ENCODE results near the gene DGKE. TPM values are rescaled to one million over a fixed set of nuclear protein-coding genes. Genes with fewer than 3 reads are reported as not detected.

Gene DGKE
- polyA plus RNA-seq, 5 donors, result 7.5 to 14.4 (median 12.1) TPM

DNA sequence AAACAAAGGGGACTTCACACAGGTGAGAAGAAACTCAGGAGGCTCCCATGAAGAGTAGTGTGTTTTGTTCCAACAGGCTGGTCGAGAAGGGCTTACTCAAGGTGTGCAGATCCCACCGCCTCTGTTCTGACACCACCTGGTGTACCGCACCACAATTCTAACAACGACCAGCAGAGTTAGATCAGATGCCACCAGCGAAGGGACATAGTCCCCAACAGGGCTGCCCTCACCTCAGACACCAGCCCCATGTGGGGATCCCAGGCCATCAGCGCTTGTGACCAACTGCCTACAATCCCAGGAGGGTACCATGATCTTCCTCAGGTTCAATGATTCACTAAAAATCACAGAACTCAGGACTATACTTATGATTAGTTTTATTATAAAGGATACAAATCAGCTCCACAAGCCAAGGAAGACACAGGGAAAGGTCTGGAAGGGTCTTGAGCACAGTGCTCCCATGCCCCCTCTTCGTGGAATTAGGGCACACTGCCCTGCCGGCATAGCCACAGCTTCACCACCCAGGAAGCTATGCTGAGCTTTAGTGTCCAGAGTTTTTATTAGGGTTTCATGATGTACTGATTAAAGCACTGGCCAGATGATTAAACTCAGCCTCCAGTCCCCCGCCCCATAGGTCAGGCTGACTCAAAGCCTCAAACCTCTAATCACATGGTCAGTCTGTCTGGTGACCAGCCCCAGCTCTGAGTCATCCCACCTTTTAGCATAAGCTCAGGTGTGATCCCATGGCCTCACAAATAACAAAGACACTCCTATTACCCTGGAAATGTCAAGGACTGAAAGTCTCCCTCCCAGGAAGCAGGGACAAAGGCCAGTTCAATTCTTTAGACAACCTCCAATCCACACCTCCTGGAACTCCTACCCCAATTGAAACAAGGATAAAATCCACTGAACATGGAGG, 53.9 kb downstream of the DGKE start:
- no peak for DNase-seq

DNA sequence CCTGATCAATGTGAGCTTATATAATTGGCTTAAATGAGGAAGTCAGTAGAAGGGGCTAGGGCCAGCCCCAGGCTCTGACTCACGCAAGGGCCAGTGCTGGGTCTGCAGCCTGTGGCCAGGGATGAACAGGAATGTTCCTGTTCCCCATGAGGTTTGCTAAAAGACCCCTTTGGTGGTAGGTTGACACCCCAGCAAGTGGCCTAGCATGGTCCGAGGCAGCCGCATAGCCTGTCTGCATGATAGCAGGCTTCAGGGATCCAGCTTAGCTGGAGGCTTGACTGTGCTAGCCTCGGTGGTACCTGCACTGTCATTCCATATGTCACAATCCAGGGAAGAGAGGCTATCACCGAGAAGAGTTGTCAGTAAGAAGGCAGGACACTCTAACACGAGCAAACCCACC, 56.4 kb downstream of the DGKE start:
- no peak for DNase-seq

DNA sequence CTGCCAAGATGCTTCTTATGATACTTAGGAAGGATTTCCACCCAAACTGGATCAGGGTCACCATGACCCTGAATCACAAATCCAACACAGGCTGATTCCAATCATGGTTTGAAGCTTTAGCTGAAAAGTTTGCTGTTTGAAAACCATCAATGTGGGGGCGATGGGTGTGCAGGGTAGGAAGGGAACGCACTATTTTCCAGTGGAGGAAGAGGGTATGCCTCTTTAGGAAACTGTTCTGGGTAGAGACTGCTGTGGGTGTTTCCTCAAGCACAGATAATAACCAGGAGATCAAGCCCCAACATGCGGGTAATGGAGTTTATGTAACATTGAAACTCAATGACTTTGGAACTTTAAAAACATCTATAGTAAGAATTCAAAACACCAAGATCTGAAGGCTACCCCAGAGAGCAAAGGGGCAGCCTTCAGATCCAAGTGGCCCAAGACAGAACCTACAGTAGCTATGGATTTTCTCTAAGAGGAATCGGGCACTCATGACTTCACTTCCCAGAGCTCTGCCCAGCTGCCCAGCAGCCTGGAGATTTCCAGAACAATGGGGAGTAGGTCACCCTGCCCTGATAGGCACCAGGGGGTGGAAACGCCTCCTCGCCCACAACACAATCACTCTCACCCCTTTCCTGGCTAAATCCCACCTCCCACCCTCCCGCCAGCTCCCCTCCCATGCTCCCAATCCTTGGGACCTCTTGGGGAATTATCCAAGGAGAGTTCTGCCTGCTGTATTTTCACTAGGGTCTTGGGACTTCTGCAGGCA, 57.1 kb downstream of the DGKE start:
- DNase-seq, result no peak

DNA sequence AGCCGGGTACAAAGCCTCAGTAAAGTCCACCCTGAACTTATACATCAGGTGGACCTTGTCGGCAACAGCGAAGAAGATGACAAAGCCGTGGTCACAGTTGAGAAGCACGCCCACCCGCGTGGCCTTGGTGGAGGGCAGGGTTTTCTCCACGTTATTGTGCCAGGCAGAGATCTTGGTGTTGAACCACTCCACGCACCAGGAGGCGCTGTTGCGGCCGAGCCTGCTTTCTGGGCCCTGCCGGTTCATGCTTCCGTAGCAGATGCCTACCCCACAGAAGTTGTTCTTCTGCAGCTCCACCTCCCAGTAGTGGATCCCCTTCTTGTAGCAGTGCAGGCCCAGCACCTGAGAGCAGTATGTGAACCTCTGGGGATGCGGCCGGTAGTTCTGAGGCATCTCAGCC, 57.8 kb downstream of the DGKE start:
- DNase-seq, result no peak

DNA sequence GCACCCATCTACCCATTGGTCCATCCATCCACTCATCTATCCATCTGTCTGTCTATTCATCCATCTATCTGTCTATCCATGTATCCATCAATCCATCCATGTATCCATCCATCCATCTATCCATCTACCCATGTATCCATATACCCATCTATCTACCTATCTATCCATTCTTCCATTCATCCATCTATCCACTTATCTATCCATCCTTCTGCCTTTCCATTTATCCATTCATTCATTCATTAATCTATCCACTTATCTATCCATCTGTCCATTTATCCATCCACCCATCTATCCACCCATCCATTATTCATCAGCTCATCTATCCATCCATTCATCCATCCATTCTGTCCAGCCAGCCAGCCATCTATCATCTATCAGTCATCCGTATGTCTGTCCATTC, 58.4 kb downstream of the DGKE start:
- DNase-seq, result no peak

DNA sequence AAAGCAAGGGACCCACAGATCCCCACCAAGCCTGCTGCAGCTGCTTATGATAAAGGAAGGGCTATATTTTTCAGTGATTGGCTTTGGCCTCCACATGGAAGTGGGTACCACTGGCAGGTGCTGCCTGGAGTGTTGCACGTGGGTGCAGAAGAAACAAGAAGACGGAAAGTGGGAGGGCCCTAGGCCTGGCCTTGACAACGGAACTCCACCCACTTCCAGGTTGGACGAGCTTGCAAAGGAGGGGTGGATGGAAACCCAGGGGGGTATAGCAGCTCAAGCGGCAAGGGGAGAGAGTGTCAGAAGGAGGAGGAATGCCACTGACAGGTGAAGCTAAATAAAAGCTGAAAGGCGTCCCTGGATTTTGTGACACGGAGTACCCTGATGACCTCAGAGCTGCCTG, 59.6 kb downstream of the DGKE start:
- DNase-seq, result no peak

DNA sequence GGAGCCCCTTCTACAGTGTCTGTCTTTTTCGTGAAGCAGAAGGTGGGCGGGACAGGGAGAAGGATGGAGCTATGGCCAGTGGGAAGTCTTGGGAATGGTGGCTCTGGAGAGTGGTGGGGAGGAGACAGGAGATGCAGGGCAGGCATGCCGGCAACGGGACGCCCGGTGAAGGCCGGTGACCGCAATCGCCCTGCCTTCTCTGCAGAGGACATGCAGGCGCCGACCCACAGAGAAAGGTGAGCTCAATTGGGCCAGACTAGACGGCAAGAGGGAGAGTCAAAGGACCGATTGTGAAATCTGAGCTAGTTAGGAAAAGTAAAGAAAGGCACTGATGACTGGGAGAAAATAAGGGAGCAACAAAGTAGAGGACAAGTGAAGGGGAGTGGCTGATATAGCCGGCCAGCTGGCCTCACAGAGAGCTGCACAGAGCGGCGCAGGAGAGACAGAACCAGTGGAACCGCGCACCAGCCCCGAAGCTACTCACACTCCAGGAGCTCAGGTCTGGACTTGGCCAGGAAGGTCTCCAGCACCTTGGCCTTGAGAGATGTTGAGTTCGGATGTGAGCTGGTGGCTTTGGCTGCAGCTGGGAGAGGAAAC, 61.0 kb downstream of the DGKE start:
- DNase-seq, result no peak

DNA sequence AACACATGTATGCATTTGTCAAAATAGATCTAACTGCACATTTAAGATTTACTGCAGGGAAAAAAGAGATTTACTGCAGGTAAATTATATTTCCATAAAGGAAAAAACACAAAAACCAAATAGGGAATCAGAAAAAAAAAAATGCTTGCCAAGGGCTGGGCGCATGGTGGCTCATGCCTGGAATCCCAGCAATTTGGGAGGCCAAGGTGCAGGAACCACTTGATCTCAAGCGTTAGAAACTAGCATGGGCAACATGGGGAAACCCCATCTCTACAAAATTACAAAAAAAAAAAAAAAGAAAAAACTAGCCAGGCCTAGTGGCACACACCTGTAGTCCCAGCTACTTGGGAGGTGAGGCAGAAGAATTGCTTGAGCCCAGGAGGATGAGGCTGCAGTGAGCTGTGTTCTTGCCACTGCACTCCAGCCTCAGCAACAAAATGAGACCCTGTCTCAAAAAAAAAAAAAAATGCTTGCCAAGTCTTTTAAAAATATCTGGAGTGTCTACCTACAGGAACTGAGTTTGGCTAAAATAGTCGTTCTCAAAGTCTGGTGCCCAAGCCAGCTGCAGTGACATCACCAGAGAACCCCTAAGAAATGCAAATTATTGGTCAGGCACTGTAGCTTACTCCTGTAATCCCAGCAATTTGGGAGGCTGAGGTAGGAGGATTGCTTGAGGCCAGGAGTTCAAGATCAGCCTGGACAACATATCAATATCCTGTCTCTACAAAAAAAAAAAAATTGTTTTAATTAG, 62.4 kb downstream of the DGKE start:
- no peak for DNase-seq

DNA sequence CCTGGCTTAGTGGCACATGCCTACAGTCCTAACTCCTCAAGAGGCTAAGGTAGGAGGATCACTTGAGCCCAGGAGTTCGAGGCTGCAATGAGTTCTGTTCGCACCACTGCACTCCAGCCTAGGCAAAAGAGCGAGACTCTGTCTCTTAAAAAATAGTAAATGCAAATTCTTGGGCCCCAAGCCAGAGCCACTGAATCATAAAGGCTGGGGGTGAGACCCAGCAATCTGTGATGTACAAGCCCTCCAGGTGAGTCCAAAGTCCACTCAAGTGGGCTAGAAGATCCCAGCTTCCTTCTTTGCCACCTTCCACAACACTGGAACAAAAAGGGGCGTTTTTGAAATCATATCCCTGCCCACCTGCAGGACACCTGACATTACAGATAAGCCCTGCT, 63.0 kb downstream of the DGKE start:
- DNase-seq, result no peak

DNA sequence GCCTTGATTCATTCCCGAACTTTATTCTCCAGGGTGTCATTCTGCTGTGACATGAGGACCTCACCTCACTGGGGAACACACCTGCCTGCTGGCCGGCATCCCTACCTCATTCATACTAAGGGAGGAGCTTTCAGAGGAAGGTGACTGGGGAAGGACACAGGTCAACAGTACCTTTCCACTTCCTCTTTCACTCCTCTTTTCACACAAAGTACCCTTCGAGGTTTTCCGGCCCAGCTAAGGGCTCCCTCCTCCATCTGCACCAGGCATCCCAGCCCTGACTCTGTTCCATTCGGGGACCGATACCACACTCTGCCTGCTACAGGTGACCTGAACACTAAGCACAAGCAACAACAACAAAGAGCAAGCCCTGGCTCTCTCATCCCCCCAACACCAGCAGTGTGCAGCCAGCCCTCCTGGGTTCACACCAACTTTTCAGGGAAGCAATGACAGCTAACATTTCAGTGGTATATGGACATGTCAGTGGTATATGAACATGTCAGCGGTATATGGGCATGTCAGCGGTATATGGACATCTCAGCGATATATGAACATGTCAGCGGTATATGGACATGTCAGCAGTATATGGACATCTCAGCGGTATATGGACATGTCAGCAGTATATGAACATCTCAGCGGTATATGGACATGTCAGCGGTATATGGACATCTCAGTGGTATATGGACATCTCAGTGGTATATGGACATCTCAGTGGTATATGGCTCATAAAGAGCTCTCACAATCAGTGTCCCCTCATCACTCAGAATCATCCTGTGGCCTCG, 63.9 kb downstream of the DGKE start:
- no peak for DNase-seq

DNA sequence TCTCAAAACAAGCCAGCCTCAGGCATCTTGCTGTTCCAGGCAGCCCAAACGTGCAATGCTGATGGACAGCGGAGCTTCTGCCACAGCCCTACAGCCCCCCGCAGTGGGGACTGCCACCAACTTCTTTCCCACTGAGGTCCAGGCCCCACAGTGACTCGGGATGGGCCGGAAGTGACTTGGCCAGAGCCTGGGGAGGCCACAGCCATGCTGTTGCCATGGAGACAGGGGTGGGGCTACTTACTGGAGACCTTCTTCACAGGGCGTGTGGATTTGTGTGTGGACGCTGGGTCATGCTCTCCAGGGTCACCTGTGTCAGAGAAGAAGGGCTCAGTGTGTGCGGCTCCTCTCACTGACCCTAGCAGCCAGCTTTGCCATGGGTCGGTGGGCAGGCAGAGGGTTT, 64.9 kb downstream of the DGKE start:
- no peak for DNase-seq

DNA sequence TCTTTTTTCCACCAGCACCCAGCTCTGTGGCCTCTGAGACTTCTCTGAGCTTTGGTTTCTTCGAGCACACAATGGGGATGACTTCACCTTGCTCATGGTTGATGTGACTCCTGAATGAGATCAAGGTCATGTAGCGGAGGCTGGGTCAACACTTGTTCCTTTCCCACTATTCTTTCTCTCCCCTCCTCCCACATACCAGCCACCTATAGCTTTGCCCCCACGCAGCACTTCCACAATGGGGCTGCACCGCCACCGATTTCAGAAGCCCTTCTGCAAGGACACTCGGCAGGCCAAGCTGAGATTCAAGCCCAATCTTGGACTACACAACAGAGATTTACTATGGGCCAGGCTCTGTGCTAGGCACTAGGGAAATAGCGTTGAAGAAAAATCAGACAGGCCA, 65.5 kb downstream of the DGKE start:
- DNase-seq, result no peak

DNA sequence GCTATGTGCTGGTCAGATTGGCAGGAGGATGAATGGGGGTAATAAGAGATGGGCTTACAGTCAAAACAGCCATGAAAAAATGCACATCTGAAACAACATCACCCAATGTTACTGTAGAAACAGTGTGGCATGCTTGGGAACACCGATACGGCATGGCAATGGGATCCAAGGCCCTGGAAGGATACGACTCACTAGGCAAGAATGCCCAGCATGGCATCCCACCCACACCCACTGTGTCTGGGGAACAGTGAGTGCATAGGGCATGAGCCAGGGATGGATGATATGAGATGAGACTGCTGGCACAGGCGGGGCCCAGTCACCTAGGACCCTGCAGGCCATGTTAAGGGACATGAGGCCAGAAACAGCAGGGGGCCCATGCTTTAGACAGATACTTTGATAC, 68.4 kb downstream of the DGKE start:
- DNase-seq, result no peak

DNA sequence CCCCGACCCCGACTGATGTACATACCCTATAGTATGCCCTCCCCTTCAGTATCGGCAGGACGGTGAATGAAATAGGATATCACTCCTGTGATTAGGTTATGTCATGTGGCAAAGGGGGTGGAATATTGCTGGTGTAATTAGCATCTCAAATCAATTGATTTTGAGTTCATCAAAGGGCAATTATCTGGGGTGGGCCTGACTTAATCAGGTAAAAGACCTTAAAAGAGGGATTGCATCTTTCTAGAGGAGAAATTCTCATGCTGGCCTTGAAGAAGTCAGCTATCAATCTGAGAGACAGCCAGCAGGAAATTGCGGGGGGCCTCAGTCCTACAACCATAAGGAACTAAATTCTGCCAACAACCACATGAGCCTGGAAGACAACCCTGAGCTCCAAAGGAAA, 69.6 kb downstream of the DGKE start:
- DNase-seq, result no peak

DNA sequence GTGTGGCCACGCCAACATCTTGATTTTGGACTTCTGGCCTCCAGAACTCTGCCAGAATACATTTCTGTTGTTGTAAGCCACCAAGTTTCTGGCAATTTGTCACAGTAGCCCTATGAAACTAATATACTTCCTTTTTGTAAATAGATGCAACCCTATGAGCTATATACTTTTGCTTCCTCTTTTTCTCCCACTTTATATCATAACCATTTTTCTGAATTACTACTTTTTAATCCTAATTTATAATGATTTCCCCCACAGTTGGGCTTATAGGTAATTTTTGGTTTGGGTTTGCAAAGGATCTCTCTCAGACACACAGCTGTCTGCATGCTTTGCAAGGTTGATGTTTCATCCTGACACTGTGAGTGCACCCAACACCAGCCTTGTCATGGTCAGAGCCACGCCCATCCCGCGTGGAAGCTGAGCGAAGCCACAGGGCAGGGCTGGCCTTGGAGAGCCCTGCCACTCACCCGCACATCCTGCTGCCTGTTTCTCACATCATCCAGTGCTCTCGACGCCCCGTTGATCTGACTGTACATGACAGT, 74.1 kb downstream of the DGKE start:
- no peak for DNase-seq

DNA sequence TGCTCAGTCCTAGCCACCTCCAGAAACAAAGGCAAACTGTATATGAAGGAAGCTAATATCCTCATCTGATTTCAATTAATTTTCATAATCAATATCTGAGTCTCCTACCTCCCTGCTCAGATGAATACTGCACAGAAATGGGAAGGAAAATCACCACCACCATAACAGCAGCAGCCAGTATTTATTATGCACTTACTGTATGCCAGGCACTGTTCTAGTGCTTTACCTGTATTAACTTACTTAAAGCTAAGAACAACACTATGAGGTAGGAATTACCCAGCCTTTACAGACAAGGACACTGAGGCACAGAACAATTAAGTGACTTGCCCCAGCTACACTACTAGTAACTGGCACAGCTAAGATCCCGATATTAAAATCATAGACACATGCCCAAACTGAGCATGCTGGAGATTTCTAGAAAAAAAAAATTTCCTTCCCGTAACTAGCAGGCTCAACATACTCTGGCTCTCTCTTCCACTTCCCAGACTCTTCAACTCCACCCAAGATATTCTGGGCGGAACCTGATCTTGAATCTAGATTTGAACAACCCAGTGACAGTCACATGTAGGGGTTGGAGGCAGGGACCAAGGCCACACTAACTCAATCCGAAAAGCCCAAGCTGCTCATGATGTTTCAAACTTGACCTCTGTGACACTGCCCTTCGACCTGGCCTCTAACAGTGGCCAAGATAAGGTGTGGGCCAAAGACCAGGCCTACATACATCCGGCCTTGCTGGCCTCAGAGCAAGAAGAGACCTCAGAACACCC, 76.0 kb downstream of the DGKE start:
- no peak for DNase-seq

DNA sequence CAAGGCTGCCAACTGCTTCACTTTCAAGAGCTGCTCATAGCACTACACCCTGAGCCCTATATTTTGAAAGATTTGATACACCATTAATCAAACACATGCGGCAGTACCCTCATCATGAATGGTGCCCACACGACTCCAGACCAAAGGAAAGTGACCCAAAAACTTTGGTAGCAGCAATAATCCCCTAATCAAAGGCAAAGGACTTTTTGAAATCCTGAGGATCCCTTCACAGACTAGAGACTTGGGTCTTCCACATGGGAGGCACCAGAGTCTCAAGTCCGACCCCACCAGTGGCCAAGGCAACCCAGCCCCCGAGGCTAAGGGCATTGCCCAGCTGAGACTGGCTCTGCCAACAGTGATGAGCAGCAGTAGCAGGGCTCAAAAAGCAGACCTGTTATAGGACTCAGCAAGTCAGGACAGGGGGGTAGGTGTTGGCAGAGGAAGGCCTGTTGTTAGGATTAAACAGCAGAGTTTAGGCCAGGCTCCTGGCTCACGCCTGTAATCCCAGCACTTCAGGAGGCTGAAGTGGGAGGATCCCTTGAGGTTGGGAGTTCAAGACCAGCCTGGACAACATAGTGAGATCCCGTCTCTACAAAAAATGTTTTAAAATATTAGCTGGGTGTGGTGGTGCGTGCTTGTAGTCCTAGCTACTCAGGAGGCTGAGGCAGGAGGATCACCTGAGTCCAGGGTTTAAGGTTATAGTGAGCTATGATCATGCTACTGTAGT, 76.7 kb downstream of the DGKE start:
- DNase-seq, result no peak

DNA sequence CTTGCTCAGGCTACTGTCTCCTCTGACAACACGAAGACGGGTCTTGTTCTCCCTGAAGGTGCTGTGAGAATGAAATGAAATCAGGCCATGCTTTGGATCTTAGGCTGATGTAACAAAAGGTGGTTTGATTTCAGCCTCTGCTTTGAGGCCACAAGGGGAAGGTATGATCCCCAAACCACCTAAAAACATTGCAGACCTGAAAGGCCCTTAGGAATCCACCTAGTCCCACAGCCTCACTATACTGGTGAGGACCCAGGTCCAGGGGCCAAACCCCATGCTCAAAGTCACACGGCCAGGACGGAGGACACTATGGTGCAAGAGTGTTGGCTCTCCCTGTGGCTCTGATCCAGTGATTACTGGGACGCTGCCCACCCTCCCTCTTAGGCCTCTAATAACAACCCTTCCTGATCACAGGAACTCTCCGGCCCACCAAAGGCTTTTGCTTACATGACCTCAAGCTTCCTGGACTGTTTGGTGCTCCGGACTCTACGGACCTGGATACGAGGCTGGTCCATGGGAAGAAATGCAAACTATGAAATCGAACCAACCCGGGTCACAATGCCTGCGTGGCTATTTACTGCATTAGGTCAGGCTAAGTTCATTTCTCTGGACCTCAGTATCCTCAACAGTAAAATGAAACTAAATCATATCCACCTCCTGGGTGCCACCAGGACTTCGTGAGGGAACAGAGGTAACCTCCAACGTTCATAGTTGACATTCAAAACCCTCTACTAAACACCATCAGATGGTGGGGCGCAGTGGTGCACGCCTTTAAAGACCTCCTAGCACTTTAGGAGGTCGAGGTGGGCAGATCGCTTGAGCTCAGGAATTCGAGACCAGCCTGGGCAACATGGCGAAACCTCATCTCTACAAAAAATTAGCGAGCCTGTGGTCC, 78.4 kb downstream of the DGKE start:
- DNase-seq, result no peak

DNA sequence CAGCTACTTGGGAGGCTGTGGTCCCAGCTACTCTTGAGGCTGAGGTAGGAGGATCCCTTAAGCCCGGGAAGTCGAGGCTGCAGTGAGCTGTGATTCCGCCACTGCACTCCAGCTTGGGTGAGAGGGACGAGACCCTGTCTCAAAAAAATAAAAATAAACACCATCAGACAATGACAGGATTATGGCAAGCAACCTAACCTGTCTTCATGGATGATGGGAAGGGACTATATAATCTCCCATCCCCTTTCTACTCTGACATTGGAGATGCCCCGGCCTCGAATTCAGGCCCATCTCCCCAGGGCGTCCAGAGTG, 79.0 kb downstream of the DGKE start:
- DNase-seq, result no peak

All from right lung (tissue), 5 donors.